H9 (cell line): ENCODE measurements around the gene LRRC55. TPM values are rescaled to one million over a fixed set of nuclear protein-coding genes. Genes with fewer than 3 reads are reported as not detected.

Experiments used
- DNase-seq: peaks from one replicate; pipeline ENCODE4 v3.0.0-alpha.2; 2017
- H2AFZ ChIP-seq: one replicate; pipeline ENCODE4 v1.6.1; 2013; ENCODE audit warnings: mild to moderate bottlenecking, low read length, control low read depth, moderate library complexity
- H2AK5ac ChIP-seq: 2 replicates; pipeline ENCODE4 v1.6.1; 2013; ENCODE audit warnings: low read length, control low read depth, mixed read lengths; ENCODE audit not compliant: insufficient read length
- H2BK120ac ChIP-seq: one replicate; pipeline ENCODE4 v1.6.1; 2013; ENCODE audit warnings: low read depth, mild to moderate bottlenecking, low read length, control low read depth, inconsistent platforms; ENCODE audit not compliant: poor library complexity, severe bottlenecking
- H2BK12ac ChIP-seq: 2 replicates; pipeline ENCODE4 v1.6.1; 2013; ENCODE audit warnings: low read length, control low read depth, mixed read lengths, low read depth; ENCODE audit not compliant: insufficient read length
- H2BK15ac ChIP-seq: 2 replicates; pipeline ENCODE4 v1.6.1; 2013; ENCODE audit warnings: low read depth, low read length, control low read depth
- H2BK20ac ChIP-seq: one replicate; pipeline ENCODE4 v1.6.1; 2013; ENCODE audit warnings: low read depth, mild to moderate bottlenecking, low read length, control low read depth, inconsistent platforms; ENCODE audit not compliant: poor library complexity, severe bottlenecking
- H2BK5ac ChIP-seq: 2 replicates; pipeline ENCODE4 v1.6.1; 2013; ENCODE audit warnings: low read length, control low read depth, mixed read lengths; ENCODE audit not compliant: insufficient read length
- H3K14ac ChIP-seq: 2 replicates; pipeline ENCODE4 v1.6.1; 2013; ENCODE audit warnings: low read length, control low read depth; ENCODE audit not compliant: insufficient read depth
- H3K18ac ChIP-seq: 2 replicates; pipeline ENCODE4 v1.6.1; 2013; ENCODE audit warnings: low read depth, mild to moderate bottlenecking, mixed read lengths, low read length, control low read depth; ENCODE audit not compliant: insufficient read length
- H3K23ac ChIP-seq: 2 replicates; pipeline ENCODE4 v1.6.1; 2013; ENCODE audit warnings: low read length, control low read depth, mixed read lengths, low read depth; ENCODE audit not compliant: insufficient read length
- H3K23me2 ChIP-seq: 2 replicates; pipeline ENCODE4 v1.6.1; 2013; ENCODE audit warnings: low read depth, mild to moderate bottlenecking, mixed read lengths, low read length, control low read depth; ENCODE audit not compliant: insufficient read length, poor library complexity, severe bottlenecking
- H3K27ac ChIP-seq: 2 replicates; pipeline ENCODE4 v1.5.1; 2013; ENCODE audit warnings: low read length, control low read depth, mixed read lengths, low read depth; ENCODE audit not compliant: insufficient read length
- H3K27me3 ChIP-seq: 2 replicates; pipeline ENCODE4 v1.6.1; 2013; ENCODE audit warnings: low read length, control low read depth, inconsistent platforms; ENCODE audit not compliant: insufficient read depth
- H3K4ac ChIP-seq: 2 replicates; pipeline ENCODE4 v1.6.1; 2013; ENCODE audit warnings: low read depth, mild to moderate bottlenecking, control low read depth, inconsistent platforms, low read length, moderate library complexity
- H3K4me1 ChIP-seq: 2 replicates; pipeline ENCODE4 v1.6.1; 2013; ENCODE audit warnings: low read length, control low read depth, inconsistent platforms; ENCODE audit not compliant: insufficient read depth
- H3K4me2 ChIP-seq: 2 replicates; pipeline ENCODE4 v1.6.1; 2013; ENCODE audit warnings: low read length, control low read depth, mixed read lengths; ENCODE audit not compliant: insufficient read length, insufficient read depth
- H3K56ac ChIP-seq: 2 replicates; pipeline ENCODE4 v1.6.1; 2013; ENCODE audit warnings: low read depth, mild to moderate bottlenecking, mixed read lengths, low read length, control low read depth; ENCODE audit not compliant: insufficient read length
- H3K79me1 ChIP-seq: 2 replicates; pipeline ENCODE4 v1.6.1; 2013; ENCODE audit warnings: low read depth, mild to moderate bottlenecking, moderate library complexity, low read length, control low read depth, inconsistent platforms; ENCODE audit not compliant: insufficient read depth, poor library complexity, severe bottlenecking
- H3K79me2 ChIP-seq: 2 replicates; pipeline ENCODE4 v1.6.1; 2013; ENCODE audit warnings: low read length, control low read depth, inconsistent platforms; ENCODE audit not compliant: insufficient read depth
- H3K9ac ChIP-seq: 2 replicates; pipeline ENCODE4 v1.6.1; 2013; ENCODE audit warnings: low read length, control low read depth, mixed read lengths; ENCODE audit not compliant: insufficient read length; ENCODE audit errors: extremely low read depth
- H3K9me3 ChIP-seq: one replicate; pipeline ENCODE4 v1.6.1; 2013; ENCODE audit warnings: low read depth, low read length, inconsistent platforms; ENCODE audit not compliant: control insufficient read depth
- H3T11ph ChIP-seq: one replicate; pipeline ENCODE4 v1.6.1; 2013; ENCODE audit warnings: mild to moderate bottlenecking, low read length, control low read depth, inconsistent platforms
- H4K20me1 ChIP-seq: one replicate; pipeline ENCODE4 v1.6.1; 2013; ENCODE audit not compliant: control insufficient read depth, insufficient read length, insufficient read depth
- H4K5ac ChIP-seq: 2 replicates; pipeline ENCODE4 v1.6.1; 2013; ENCODE audit warnings: low read depth, mild to moderate bottlenecking, mixed read lengths, low read length, control low read depth; ENCODE audit not compliant: insufficient read length
- H4K8ac ChIP-seq: replicated peaks from 2 replicates; pipeline ENCODE4 v1.6.1; 2013; ENCODE audit warnings: low read length, control low read depth, mixed read lengths, low read depth; ENCODE audit not compliant: insufficient read length
- H4K91ac ChIP-seq: 2 replicates; pipeline ENCODE4 v1.6.1; 2013; ENCODE audit warnings: low read depth, mild to moderate bottlenecking, moderate library complexity, mixed read lengths, low read length, control low read depth; ENCODE audit not compliant: insufficient read length
- H3K27ac Mint-ChIP-seq, 3 experiments: 2 replicates in 2 of 3; 3 replicates in 1 of 3; pipeline ENCODE4 v1.8.0; 2020 to 2021; ENCODE audit warnings: mixed read lengths in 3 of 3, mild to moderate bottlenecking in 1 of 3, moderate library complexity in 1 of 3
- H3K27me3 Mint-ChIP-seq: 2 replicates; pipeline ENCODE4 v1.8.0; 2021; ENCODE audit warnings: low read depth, mild to moderate bottlenecking, moderate library complexity, mixed read lengths
- H3K36me3 Mint-ChIP-seq, 3 experiments: 2 replicates in 2 of 3; 3 replicates in 1 of 3; pipeline ENCODE4 v1.8.0; 2020 to 2021; ENCODE audit warnings: low read depth in 3 of 3, mixed read lengths in 3 of 3; ENCODE audit not compliant: insufficient read depth in 1 of 3
- H3K4me1 Mint-ChIP-seq, 2 experiments: 2 replicates each; pipeline ENCODE4 v1.8.0; 2020; ENCODE audit warnings: mixed read lengths in 2 of 2
- H3K4me3 Mint-ChIP-seq, 2 experiments: 2 replicates in 1 of 2; 3 replicates in 1 of 2; pipeline ENCODE4 v1.8.0; 2020 to 2021; ENCODE audit warnings: mild to moderate bottlenecking in 2 of 2, mixed read lengths in 2 of 2, moderate library complexity in 1 of 2
- H3K9me3 Mint-ChIP-seq, 2 experiments: 2 replicates in 1 of 2; 3 replicates in 1 of 2; pipeline ENCODE4 v1.8.0; 2020; ENCODE audit warnings: mild to moderate bottlenecking in 2 of 2, mixed read lengths in 2 of 2, moderate library complexity in 1 of 2
- WGBS: extraction: QIAGEN DNeasy Blood & Tissue Kit; methylation state at CpG from one replicate; pipeline ENCODE4 v1.1.7; 2013; ENCODE audit warnings: missing lambda C conversion rate, low lambda C conversion rate, mixed read lengths; ENCODE audit not compliant: insufficient read length; ENCODE audit errors: extremely low coverage; 5-methylcytosine and 5-hydroxymethylcytosine counted together
- total RNA-seq: library from RNA; stranded (reverse); gene quantifications from 2 replicates; pipeline ENCODE4 v1.2.1, GENCODE V29; 2021
- TF ChIP-seq, protein P1 (sequence below): fragments of 200-600 bp; sonication (generic); conservative IDR thresholded peaks from 3 replicates; pipeline ENCODE4 v1.8.0; 2021; ENCODE audit warnings: antibody characterized with exemption, mild to moderate bottlenecking

LRRC55 gene
- total RNA-seq, 1 experiment from 2014 or later, result 1.0 TPM

DNA sequence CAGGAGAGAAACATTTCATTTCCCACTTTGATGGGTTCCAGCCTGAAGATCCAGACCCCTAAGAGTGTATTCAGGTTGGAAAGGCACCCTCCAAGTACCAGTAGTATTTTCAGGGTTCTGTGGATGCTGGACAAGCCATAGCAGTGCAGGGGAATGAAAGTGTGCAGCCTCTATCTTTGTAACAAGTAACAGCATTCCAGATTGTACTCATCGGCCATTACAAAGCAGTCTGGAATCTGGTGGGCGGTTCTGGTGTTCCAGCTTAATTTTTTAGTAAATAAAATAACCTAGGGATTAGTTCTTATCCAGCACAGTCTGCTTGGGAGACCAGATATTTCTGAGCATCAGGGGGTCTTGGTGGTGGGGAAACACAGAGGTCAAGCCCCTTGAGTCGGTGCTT is 32.7 kb downstream of the LRRC55 start:
- Histone ChIP-seq H2BK20ac (no peak overlapping the region), H3K9me3 (no peaks in the 10 kb centered on the region), H3K4me1 (peaks cover 4% of the 10 kb centered on the region; the same call in 1 of the 2 replicates), H4K20me1 (no peaks in the 10 kb centered on the region), H2AFZ (no peak overlapping the region), H4K91ac (no peak overlapping the region), H3K14ac (no peak overlapping the region), H3K27ac (no peak overlapping the region), H3K4ac (no peak overlapping the region), H3K27me3 (no peaks in the 10 kb centered on the region), H2BK5ac (no peak overlapping the region), H2BK12ac (no peak overlapping the region), H3K9ac (no peak overlapping the region), H3K56ac (no peak overlapping the region), H4K5ac (no peak overlapping the region), H3K23ac (no peak overlapping the region), H3K79me1 (no peaks in the 10 kb centered on the region), H3K79me2 (no peaks in the 10 kb centered on the region), H3K4me2 (no peak overlapping the region), H2BK120ac (no peak overlapping the region), H3K18ac (no peak overlapping the region), H3K23me2 (no peaks in the 10 kb centered on the region), H2BK15ac (no peak overlapping the region), H2AK5ac (no peak overlapping the region), H4K8ac (no peak overlapping the region), H3T11ph (no peak overlapping the region)
- Mint-ChIP-seq H3K4me1 (peaks cover 15% of the 10 kb centered on the region in 2 experiments), H3K9me3 (no peaks in the 10 kb centered on the region), H3K27me3 (peaks cover 2% of the 10 kb centered on the region), H3K36me3 (no peaks in the 10 kb centered on the region), H3K4me3 (no peak overlapping the region), H3K27ac (no peak overlapping the region)
- TF ChIP-seq, protein P1, sequence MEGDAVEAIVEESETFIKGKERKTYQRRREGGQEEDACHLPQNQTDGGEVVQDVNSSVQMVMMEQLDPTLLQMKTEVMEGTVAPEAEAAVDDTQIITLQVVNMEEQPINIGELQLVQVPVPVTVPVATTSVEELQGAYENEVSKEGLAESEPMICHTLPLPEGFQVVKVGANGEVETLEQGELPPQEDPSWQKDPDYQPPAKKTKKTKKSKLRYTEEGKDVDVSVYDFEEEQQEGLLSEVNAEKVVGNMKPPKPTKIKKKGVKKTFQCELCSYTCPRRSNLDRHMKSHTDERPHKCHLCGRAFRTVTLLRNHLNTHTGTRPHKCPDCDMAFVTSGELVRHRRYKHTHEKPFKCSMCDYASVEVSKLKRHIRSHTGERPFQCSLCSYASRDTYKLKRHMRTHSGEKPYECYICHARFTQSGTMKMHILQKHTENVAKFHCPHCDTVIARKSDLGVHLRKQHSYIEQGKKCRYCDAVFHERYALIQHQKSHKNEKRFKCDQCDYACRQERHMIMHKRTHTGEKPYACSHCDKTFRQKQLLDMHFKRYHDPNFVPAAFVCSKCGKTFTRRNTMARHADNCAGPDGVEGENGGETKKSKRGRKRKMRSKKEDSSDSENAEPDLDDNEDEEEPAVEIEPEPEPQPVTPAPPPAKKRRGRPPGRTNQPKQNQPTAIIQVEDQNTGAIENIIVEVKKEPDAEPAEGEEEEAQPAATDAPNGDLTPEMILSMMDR, result no peak
- no peak for DNase-seq
- WGBS, result no CpG with 5 or more reads among the region's 3 CpGs
